Measurements from ENCODE around the gene HK3. TPM values are rescaled to one million over a fixed set of nuclear protein-coding genes. Genes with fewer than 3 reads are reported as not detected.
"Not testable (repeated sequence)": the region's sequence is repeated elsewhere in the genome, so short reads cannot be mapped to it uniquely, and the experiment has no call there.

The HK3 gene
- total RNA-seq, 1 experiment from 2014 or later: not detected

GRCh38 chr5:176883700-176884570 is 15.2 kb downstream of the HK3 start:
- no peak for DNase-seq (ENCODE audit: low read depth)

DNA sequence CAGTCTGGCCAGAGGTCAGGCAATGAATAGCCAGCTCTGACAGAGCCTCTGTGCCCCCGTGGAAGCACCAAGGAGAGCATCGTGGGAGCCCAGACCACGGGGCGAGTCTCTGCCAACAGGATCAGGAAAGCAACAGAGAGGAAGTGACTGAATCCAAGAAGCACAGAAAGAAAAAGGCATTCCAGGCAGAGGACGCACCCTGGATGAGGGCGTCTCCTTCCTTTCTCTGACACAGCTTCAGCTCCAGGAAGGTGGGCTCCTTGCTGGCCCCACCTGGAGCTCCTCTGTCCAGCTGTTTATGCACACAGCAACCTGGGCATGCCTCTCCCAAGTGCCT is 16.6 kb downstream of the HK3 start:
- DNase-seq (ENCODE audit: low read depth): no peak

DNA sequence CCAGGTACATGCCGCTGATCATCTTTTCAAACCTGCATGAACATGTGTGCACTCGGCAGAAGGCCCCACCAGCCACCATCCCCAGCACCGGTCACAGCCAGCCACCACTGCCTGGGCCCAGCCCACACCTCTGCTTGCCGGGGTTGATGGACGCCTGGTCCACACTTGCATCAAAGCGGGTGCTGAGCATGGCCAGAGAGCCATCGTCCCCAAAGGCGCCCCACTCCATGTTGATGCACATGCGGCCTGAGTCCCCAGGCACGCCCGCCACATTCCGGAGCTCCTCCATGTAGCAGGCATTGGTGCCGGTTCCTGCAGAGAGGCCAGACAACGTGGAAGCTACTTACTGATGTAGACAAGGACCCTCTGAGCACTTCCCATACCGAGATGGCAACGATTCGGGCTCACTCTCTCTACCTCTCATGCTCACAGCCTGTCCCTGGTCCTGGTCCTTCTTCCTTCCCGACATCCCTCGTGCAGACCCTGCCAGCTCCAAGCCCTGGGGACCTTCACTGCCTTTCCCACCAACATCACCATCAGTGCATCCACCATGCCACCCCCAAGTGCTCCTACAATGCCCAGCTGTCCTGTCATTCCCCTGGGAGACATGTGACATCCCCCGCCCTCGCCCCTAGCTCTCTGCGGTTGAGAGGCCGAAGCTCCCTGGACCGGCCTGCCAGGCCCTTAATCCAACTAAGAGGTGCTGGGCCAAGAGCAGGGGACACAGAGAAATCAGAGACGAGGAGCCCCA is 17.2 kb downstream of the HK3 start:
- DNase-seq (ENCODE audit: low read depth): no peak

GRCh38 chr5:176881021-176881749 is 18.0 kb downstream of the HK3 start:
- no peak for DNase-seq (ENCODE audit: low read depth)

DNA sequence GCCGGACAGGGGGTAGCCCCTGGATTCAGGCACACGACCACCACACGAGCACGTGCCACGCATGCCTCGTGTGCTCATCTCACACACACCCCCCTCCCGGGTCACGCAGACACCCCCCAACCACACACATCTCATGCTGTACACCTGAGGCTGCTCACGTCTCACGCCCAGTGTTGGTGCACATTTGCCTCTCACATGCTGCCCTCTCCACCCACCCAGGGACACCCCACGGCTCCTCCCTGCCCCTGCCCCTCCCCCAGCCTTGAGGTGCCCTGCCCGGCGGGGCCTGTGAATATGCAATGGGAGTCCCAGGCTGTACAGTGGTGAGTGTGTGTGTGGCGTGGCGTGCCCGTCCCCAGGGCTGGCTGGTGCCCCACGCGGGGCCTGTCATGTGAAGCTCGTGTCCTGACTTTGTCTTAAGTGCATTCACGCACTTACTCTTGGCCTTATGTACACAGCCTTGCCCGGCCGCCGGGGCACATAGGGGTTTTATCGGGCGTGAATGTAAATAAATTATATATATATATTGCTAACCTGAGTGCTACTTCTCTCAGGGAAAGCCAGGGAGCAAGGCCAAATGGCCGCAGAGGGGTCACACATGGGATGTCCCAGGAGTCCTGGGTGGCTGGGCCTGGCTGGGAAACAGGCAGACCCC is 18.7 kb downstream of the HK3 start:
- DNase-seq (ENCODE audit: low read depth): no peak

DNA sequence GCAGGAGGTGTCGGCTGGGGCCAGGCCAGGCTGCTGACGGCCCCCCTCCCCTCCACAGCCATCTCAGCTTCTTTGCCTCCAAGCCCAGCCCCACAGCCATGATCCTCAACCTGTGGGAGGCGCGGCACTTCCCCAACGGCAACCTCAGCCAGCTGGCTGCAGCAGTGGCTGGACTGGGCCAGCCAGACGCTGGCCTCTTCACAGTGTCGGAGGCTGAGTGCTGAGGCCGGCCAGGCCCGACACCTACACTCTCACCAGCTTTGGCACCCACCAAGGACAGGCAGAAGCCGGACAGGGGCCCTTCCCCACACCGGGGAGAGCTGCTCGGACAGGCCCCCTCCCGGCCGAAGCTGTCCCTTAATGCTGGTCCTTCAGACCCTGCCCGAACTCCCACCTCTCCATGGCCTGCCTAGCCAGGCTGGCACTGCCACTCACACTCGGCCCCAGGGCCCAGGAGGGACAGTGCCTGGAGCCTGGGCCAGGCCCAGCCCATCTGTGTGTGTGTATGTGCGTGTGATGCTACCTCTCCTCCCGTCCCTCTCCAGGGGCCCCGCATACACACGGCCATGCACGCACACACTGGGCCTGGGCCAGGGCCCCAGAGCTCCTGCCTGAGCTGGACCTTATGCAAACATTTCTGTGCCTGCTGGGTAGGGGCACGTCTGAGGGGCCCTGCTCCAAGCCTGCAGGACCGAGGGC is 19.3 kb downstream of the HK3 start:
- no peak for DNase-seq (ENCODE audit: low read depth)

DNA sequence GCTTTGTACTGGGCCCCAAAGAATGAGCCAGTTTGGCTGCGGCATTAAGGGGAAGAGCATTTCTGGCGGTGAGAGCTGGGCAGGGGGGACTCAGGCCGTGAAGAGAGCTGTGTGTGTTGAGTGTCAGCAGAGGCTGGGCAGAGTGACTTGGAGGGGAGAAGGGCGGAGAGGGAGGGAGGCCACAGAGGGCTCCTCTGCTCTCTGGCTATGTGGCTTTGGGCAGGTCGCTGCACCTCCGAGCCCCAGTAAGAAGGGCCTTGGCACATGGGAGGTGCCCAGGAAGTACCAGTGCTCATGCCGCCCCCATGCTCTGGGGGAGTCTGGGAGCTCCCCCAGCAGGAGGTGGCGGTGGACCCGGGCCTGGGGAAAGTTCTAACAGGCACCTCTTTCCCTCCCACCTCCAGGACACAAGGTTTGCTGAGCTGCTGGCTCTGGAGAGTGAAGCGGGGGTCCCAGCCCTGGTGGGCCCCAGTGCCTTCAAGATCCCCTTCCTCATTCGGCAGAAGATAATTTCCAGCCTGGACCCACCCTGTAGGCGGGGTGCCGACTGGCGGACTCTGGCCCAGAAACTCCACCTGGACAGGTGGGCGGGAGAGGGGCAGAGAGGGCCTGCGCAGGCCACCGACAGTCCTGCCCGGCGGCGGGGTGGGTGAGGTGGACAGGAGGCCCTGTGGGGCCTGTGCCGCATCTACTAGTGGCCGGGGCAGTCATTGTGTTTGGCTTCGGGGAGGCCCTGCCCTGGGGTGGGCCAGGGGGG is 20.1 kb downstream of the HK3 start:
- no peak for DNase-seq (ENCODE audit: low read depth)

DNA sequence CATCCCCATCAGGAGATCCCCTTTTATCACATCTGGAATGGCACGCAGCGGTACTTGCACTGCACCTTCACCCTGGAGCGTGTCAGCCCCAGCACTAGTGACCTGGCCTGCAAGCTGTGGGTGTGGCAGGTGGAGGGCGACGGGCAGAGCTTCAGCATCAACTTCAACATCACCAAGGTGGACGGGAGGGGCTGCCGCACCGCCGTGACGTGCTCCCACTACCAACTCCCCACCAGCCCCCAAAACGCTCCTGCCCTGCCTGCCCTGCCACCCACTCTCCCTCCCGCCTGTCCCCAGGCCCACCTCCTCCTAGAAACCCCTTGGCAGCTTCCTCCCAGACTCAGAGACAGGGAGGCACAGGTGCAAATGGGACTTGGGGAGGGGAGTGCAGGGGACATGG is 20.7 kb downstream of the HK3 start:
- no peak for DNase-seq (ENCODE audit: low read depth)

GRCh38 chr5:176877793-176878331 is 21.3 kb downstream of the HK3 start:
- no peak for DNase-seq (ENCODE audit: low read depth)

DNA sequence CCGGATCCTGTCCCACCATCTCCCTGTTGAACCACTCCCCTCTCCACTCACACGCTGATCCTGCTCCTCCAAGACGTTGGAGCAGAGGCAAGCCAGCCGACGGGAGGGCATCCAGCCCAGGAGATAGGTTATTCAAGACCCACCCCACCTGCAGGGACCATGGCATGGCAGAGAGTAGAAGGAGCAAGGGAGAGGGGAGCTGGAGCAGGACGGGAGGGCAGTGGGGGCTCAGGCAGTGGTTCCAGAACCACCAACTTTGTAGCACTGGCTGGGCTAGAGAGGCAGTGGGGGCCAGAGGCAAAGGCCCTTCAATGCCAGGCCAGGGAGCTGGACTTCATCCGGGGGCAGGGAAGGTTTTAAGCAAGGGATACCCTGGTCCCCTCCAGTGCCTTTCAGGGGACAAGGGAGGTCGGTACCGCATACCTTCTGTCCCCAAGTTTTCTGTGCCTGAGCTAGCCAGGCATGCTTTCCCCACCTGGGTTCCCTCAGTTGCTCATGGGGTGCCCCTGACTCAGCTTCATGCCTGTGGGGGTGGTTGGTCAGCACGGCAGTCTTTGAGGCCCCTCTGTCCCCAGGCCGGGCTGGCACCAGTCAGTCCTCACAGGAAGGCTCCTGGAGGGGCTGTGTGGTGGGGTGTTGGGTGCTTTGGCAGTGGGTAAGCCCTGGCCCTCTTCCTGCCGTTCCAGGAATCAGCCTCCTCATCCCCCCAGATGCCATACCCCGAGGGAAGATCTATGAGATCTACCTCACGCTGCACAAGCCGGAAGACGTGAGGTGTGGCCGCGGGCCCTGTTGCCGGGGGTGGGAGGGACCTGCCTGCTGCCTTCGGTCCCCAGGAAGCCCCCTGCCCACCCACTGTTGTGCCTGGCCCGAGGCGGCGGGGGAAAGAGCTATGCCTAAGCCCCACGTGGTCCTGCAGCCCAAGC is 22.4 kb downstream of the HK3 start:
- DNase-seq (ENCODE audit: low read depth): no peak

DNA sequence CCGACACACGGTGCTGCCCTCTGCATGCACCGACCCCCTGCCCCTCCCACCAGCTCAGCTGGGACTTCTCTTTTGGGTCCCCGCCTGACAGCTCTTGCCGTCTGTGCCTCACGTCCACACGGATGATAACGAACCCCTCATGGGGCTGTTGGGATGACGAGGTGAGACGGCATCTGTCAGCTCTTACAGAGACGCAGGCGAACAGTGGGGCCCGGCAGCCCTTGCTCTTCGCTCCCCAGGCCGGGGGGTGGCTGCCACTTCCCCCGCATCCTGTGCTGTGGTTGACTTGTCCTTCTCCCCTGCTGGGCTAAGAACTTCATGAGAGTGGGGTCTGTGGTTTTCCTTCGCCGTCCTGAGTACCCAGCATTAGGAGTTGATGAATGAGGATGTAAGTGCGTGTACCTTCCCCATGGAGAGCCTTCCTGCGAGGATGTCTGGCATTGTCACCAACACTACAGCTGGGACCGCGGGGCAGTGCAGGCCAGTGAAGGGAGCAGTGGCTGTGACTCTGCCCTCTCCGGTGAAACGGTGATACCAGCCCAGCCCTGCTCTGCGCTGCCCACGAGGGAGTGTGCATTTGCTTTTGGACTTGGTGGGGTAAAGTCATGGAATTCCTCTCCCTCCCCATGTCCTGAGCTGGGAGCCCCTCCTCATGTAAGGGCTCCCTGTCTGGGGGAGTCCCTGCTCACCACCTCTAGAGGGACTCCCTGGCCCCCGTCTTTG is 23.2 kb downstream of the HK3 start:
- DNase-seq (ENCODE audit: low read depth): no peak

GRCh38 chr5:176875014-176875550 is 24.1 kb downstream of the HK3 start:
- DNase-seq (ENCODE audit: low read depth): no peak

DNA sequence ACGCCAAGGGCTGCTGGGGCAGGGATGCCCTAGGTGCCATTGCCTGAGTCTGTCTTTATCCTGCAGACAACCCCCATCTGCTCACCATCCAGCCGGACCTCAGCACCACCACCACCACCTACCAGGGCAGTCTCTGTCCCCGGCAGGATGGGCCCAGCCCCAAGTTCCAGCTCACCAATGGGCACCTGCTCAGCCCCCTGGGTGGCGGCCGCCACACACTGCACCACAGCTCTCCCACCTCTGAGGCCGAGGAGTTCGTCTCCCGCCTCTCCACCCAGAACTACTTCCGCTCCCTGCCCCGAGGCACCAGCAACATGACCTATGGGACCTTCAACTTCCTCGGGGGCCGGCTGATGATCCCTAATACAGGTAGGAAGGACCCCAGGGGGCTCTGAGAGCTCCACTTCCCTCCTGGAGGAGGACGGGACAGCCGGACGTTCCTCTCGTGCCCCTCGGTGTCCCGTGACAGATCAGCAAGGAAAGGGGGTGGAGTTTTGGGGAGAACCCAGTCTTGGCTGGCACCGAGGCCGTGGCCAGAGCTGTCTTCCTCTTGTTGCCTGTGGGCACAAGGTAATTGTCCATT is 24.9 kb downstream of the HK3 start:
- no peak for DNase-seq (ENCODE audit: low read depth)

DNA sequence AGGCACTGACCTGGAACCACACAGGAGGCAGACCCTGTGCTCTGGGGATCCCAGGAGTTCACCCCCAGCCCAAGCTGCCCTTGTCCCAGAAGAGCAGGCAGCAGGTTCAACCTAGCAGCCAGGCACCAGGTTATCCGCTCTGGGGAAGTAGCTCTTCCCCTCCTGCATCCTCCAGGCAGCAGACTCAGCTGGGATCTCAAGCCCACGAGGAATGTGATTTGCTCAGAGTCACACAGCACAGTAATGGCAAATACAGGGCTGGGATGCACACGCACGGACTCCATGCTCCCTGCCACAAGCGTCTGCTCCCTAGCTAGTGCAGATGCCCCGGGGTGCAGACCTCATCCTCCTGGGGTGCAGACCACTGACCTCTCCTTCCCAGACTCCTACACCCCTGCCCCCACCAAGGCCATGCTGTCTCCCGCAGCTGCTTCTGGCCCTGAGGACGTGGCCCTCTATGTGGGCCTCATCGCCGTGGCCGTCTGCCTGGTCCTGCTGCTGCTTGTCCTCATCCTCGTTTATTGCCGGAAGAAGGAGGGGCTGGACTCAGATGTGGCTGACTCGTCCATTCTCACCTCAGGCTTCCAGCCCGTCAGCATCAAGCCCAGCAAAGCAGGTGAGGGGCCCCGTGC is 25.5 kb downstream of the HK3 start:
- no peak for DNase-seq (ENCODE audit: low read depth)

DNA sequence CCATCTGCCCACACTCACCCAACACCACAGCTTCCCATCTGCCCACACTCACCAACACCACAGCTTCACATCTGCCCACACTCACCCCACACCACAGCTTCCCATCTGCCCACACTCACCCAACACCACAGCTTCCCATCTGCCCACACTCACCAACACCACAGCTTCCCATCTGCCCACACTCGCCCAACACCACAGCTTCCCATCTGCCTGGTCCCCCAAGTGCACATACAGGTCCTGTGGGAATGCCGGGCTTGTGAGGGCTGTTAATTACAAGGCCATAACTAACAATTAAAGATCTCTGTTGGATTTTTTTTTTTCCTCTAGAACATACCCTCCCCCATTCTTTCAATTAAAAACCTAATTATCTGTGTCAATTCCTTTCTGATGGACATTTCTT is 26.1 kb downstream of the HK3 start:
- DNase-seq (ENCODE audit: low read depth): not testable (repeated sequence)

DNA sequence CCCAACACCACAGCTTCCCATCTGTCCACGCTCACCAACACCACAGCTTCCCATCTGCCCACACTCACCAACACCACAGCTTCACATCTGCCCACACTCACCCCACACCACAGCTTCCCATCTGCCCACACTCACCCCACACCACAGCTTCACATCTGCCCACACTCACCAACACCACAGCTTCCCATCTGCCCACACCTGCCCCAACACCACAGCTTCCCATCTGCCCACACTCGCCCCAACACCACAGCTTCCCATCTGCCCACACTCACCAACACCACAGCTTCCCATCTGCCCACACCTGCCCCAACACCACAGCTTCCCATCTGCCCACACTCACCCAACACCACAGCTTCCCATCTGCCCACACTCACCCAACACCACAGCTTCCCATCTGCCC is 26.6 kb downstream of the HK3 start:
- not testable (repeated sequence) for DNase-seq (ENCODE audit: low read depth)

- not testable (repeated sequence) for DNase-seq (ENCODE audit: low read depth)
Measured at GRCh38 chr5:176870644-176871043, 28.5 kb downstream of the HK3 start.

All from RPMI7951 (cell line).